ENCODE results near the gene LEF1. TPM values are rescaled to one million over a fixed set of nuclear protein-coding genes. Genes with fewer than 3 reads are reported as not detected.

The LEF1 gene
- total and polyA plus RNA-seq, 2 of the 8 experiments (the other 6 are each of a cell fraction or from before 2014, with no cell fraction given), result 2.6 to 5.2 TPM

- ChIA-PET CTCF (ENCODE audit: partially characterized antibody) (interaction anchor here (0.6 to 9.3 kb wide), 6 partner anchors 15 to 559 kb away, joined by 3 to 119 read pairs (median 4); no protein-coding TSS in a partner anchor), POLR2A (ENCODE audit: partially characterized antibody) (no interaction called here)
- no peak overlapping the region for H3K56ac ChIP-seq (replicated peaks; ENCODE audit: insufficient read length, low read depth, low read length)
- H3K79me1 ChIP-seq (ENCODE audit: low read depth, low read length), result no peaks in the 10 kb centered on the region
- H2BK20ac ChIP-seq (ENCODE audit: low read length), result no peak overlapping the region
- no peak overlapping the region for H2AFZ ChIP-seq (ENCODE audit: low read length)
- no peaks in the 10 kb centered on the region for H3K23me2 ChIP-seq (ENCODE audit: low read depth, low read length)
- no peaks in the 10 kb centered on the region for H3K27me3 ChIP-seq (replicated peaks in 1 of 4; ENCODE audit: control insufficient read depth in 3 of 4, extremely low read depth in 1 of 4, insufficient read depth in 3 of 4, low read length in 3 of 4)
- no peak overlapping the region for H4K5ac ChIP-seq (ENCODE audit: insufficient read length, low read depth, low read length)
- H3K23ac ChIP-seq (ENCODE audit: insufficient read length), result no peak overlapping the region
- peaks cover 0 to 26% (median 12%) of the 10 kb centered on the region in 4 experiments; a peak in 5 of 8 replicates for H3K36me3 ChIP-seq (ENCODE audit: control insufficient read depth in 2 of 4, insufficient read depth in 4 of 4, low read length in 3 of 4)
- no peak overlapping the region for H3K18ac ChIP-seq (ENCODE audit: extremely low read depth, low read length)
- no peak overlapping the region for H3K4ac ChIP-seq (replicated peaks; ENCODE audit: insufficient read length, low read depth, low read length)
- H4K91ac ChIP-seq (replicated peaks; ENCODE audit: insufficient read length, low read length), result no peak overlapping the region
- H3K27ac ChIP-seq (ENCODE audit: low read depth, low read length), result no peak overlapping the region
- FAIRE-seq (no peak), DNase-seq (ENCODE audit: low read depth in 1 of 2, low spot score in 2 of 2) (no peak)
- H3K9me3 ChIP-seq (ENCODE audit: insufficient read depth in 2 of 2, low read depth in 1 of 2, low read length in 1 of 2), result no peaks in the 10 kb centered on the region
- H3K14ac ChIP-seq (ENCODE audit: insufficient read length), result no peak overlapping the region
- H2AK5ac ChIP-seq (ENCODE audit: low read depth, low read length), result no peak overlapping the region
- no peak overlapping the region for H2BK15ac ChIP-seq (ENCODE audit: low read length)
- no peaks in the 10 kb centered on the region for H3K4me1 ChIP-seq (replicated peaks in 1 of 4; ENCODE audit: control insufficient read depth in 3 of 4, insufficient read depth in 4 of 4, low read length in 3 of 4)
- peaks cover 0 to 2% of the 10 kb centered on the region in 2 experiments for H4K20me1 ChIP-seq (replicated peaks in 1 of 2; ENCODE audit: control insufficient read depth in 1 of 2, insufficient read depth in 2 of 2, low read length in 2 of 2)
- no peak overlapping the region for H3K4me3 ChIP-seq (ENCODE audit: extremely low read depth in 1 of 4, insufficient read depth in 2 of 4, low read depth in 3 of 4, low read length in 4 of 4)
- H2BK5ac ChIP-seq (ENCODE audit: low read depth, low read length), result no peak overlapping the region
- H2BK120ac ChIP-seq (replicated peaks; ENCODE audit: low read depth, low read length), result no peak overlapping the region
- no peak overlapping the region for H4K8ac ChIP-seq (ENCODE audit: extremely low read depth, insufficient read depth, low read length)
- H2BK12ac ChIP-seq (ENCODE audit: low read depth, low read length), result no peak overlapping the region
- TF ChIP-seq GTF2F1 (IDR thresholded peaks at IDR 0.05; ENCODE audit: borderline replicate concordance, low read depth, low read length) (no peak), MAX (IDR thresholded peaks at IDR 0.05) (no peak), NANOG (IDR thresholded peaks at IDR 0.05; ENCODE audit: insufficient read depth, low read depth, low read length, poor library complexity, severe bottlenecking) (no peak), EZH2 (IDR thresholded peaks at IDR 0.05; ENCODE audit: low read depth, low read length, severe bottlenecking) (no peak), JUN (IDR thresholded peaks at IDR 0.05; ENCODE audit: low read depth, low read length) (no peak), NRF1 (IDR thresholded peaks at IDR 0.05; ENCODE audit: low read depth, low read length) (no peak), USF2 (IDR thresholded peaks at IDR 0.05; ENCODE audit: low read length) (no peak), TBP (IDR thresholded peaks at IDR 0.05; ENCODE audit: low read depth, low read length) (no peak), E2F6 (IDR thresholded peaks at IDR 0.05) (no peak), FOSL1 (IDR thresholded peaks at IDR 0.05; ENCODE audit: insufficient read depth, low read depth, low read length) (no peak), CHD1 (IDR thresholded peaks at IDR 0.05; ENCODE audit: low read depth, low read length) (no peak), POLR2AphosphoS5 (IDR thresholded peaks at IDR 0.05; ENCODE audit: low read depth, low read length) (no peak), CBX8 (IDR thresholded peaks at IDR 0.05; ENCODE audit: borderline replicate concordance, low read depth, low read length) (no peak)
- peaks cover 0 to 5% of the 10 kb centered on the region in 2 experiments; a peak in 1 of 4 replicates for H3K79me2 ChIP-seq (ENCODE audit: control insufficient read depth in 1 of 2, insufficient read depth in 2 of 2, low read length in 2 of 2)
- H3K9ac ChIP-seq (replicated peaks in 1 of 4; ENCODE audit: extremely low read depth in 1 of 4, low read depth in 3 of 4, low read length in 3 of 4), result no peak overlapping the region; a peak in 1 of 7 replicates
- no peak overlapping the region for H3K4me2 ChIP-seq (ENCODE audit: insufficient read depth in 1 of 2, low read depth in 2 of 2, low read length in 2 of 2)
Observed at GRCh38 chr4:108013327-108013726, 155.4 kb downstream of the LEF1 start.

Measured in H1 (cell line).